ENCODE measurements around the gene ETHE1. TPM values are rescaled to one million over a fixed set of nuclear protein-coding genes. Genes with fewer than 3 reads are reported as not detected.

The ETHE1 gene
- total RNA-seq, 2 experiments from 2014 or later = 20.2 to 21.7 TPM

GRCh38 chr19:43538922-43539321 lies 11.9 kb upstream of the ETHE1 start:
- Mint-ChIP-seq H3K4me3 (no peak overlapping the region), H3K4me1 (ENCODE audit: low read depth) (peaks cover 7% of the 10 kb centered on the region), H3K9me3 (peaks cover 4% of the 10 kb centered on the region), H3K36me3 (ENCODE audit: low read depth) (peaks cover 64% of the 10 kb centered on the region), H3K27ac (no peak overlapping the region), H3K27me3 (no peaks in the 10 kb centered on the region)
- no peak for TF ChIP-seq CTCF (IDR thresholded peaks at IDR 0.05)
- intact Hi-C loops (cut with DNase I, micrococcal nuclease) = loop anchor here in 1 of 2 experiments (5.0 to 10.0 kb wide), 2 partner anchors 53 to 216 kb away; partner anchors contain the start of gene SMG9
- CTCF ChIA-PET = no interaction called here
- POLR2A ChIA-PET = no interaction called here
- Histone ChIP-seq H3K27ac (ENCODE audit: low read depth in 1 of 2, low read length in 2 of 2) (no peak overlapping the region), H3K9me3 (ENCODE audit: control insufficient read depth in 1 of 2, insufficient read depth in 1 of 2, low read length in 2 of 2) (peaks cover 0 to 7% of the 10 kb centered on the region in 2 experiments), H3K27me3 (ENCODE audit: control insufficient read depth in 1 of 2, insufficient read depth in 2 of 2, low read length in 2 of 2) (no peaks in the 10 kb centered on the region), H3K4me3 (ENCODE audit: low read length) (no peak overlapping the region), H3K36me3 (ENCODE audit: insufficient read depth, low read length) (peaks cover 50% of the 10 kb centered on the region), H3K4me1 (ENCODE audit: insufficient read depth, low read length) (peaks cover 5% of the 10 kb centered on the region)
- DNase-seq (no peak), ATAC-seq (ENCODE audit: poor library complexity) (no peak)

DNA sequence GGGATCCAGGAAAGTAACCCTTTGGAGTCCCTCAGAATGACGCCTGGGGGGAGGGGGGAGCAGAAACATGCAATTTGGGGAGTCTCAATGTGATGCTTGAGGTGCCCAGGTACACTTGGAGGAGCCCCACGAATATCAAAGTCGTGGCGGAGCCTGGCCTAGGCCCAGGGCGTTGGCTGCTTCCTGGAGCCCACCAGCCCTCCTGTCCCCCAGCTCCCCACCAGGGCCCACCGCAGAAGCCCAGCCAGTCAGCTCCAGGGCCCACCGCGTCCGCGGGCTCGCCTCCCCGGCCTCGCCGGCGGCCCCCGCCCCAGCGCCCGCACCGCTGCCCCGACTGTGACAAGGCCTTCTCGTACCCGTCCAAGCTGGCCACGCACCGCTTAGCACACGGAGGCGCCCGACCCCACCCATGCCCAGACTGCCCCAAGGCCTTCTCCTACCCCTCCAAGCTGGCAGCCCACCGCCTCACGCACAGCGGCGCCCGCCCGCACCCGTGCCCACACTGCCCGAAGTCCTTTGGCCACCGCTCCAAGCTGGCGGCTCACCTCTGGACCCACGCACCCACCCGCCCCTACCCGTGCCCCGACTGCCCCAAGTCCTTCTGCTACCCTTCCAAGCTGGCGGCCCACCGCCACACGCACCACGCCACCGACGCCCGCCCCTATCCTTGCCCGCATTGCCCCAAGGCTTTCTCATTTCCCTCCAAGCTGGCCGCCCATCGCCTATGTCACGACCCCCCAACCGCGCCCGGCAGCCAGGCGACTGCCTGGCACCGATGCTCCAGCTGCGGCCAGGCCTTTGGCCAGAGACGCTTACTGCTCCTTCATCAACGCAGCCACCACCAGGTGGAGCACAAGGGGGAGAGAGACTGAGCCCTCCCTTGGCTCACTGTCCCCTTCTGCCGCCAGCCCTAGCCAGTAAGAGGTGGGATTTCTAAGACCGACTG lies 8.1 kb upstream of the ETHE1 start:
- Mint-ChIP-seq H3K9me3 (peaks cover 4% of the 10 kb centered on the region), H3K36me3 (ENCODE audit: low read depth) (peaks cover 34% of the 10 kb centered on the region), H3K27ac (peak overlapping the region; percentile 92), H3K4me3 (peak overlapping the region; percentile 84), H3K4me1 (ENCODE audit: low read depth) (peaks cover 21% of the 10 kb centered on the region), H3K27me3 (no peaks in the 10 kb centered on the region)
- H3K36me3 ChIP-seq (ENCODE audit: insufficient read depth, low read length) = peaks cover 16% of the 10 kb centered on the region
- peak; percentile 32 for TF ChIP-seq CTCF (IDR thresholded peaks at IDR 0.05)
- ATAC-seq (ENCODE audit: poor library complexity) = no peak
- H3K27ac ChIP-seq (ENCODE audit: low read depth in 1 of 2, low read length in 2 of 2) = peak overlapping the region; percentile 53 to 61
- H3K27me3 ChIP-seq (ENCODE audit: control insufficient read depth in 1 of 2, insufficient read depth in 2 of 2, low read length in 2 of 2) = no peaks in the 10 kb centered on the region
- H3K9me3 ChIP-seq (ENCODE audit: control insufficient read depth in 1 of 2, insufficient read depth in 1 of 2, low read length in 2 of 2) = peaks cover 0 to 7% of the 10 kb centered on the region in 2 experiments
- intact Hi-C loops (cut with DNase I, micrococcal nuclease) = loop anchor here in 1 of 2 experiments (5.0 to 10.0 kb wide), 2 partner anchors 57 to 220 kb away; partner anchors contain the start of gene SMG9
- H3K4me3 ChIP-seq (ENCODE audit: low read length) = no peak overlapping the region
- peak in 7 of 14 experiments; percentile 16 to 60 (median 41) for DNase-seq
- H3K4me1 ChIP-seq (ENCODE audit: insufficient read depth, low read length) = peaks cover 21% of the 10 kb centered on the region
- ChIA-PET CTCF (interaction anchor here (1.1 to 1.5 kb wide), 2 partner anchors 10 to 20 kb away, joined by 3 to 10 read pairs (median 5); no protein-coding TSS in a partner anchor), POLR2A (interaction anchor here (0.5 to 4.9 kb wide), 7 partner anchors 9 to 71 kb away, joined by 3 to 44 read pairs (median 7); partner anchors contain the start of genes IRGQ, LYPD3 and ZNF576)

DNA sequence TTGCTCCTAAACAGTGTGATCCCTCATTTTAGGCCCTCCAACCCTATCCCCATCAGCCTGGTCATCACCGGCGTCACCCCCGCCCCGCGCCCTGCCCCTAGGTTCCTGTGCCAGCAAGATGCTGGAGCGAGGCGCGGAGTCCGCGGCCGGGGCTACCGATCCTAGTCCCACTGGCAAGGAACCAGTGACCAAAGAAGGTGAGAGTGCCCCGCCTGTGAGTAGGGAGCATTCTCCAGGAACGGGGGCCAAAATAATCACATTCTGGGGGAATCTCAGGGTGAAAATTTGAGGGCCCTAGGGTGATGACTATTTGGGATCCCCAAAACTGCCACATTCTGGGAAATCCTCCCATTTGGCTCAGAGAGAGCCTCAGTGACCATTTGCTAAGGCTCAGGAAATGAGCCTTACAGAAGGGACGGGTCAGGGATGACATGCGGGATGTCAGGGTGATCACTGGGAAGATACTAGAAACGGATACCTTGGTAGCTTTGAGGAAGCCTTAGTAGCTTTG lies 7.4 kb upstream of the ETHE1 start:
- H3K27me3 ChIP-seq (ENCODE audit: control insufficient read depth in 1 of 2, insufficient read depth in 2 of 2, low read length in 2 of 2) = no peaks in the 10 kb centered on the region
- intact Hi-C loops (cut with DNase I, micrococcal nuclease) = loop anchor here in 1 of 2 experiments (10.0 kb wide), 1 partner anchor 220 kb away; the partner anchor contains the start of gene SMG9
- peaks cover 11% of the 10 kb centered on the region for H3K36me3 ChIP-seq (ENCODE audit: insufficient read depth, low read length)
- DNase-seq (peak in 1 of 14 experiments; percentile 32), ATAC-seq (ENCODE audit: poor library complexity) (no peak)
- TF ChIP-seq CTCF (IDR thresholded peaks at IDR 0.05) = no peak
- peak overlapping the region; percentile 77 for H3K4me3 ChIP-seq (ENCODE audit: low read length)
- H3K9me3 ChIP-seq (ENCODE audit: control insufficient read depth in 1 of 2, insufficient read depth in 1 of 2, low read length in 2 of 2) = peaks cover 0 to 7% of the 10 kb centered on the region in 2 experiments
- Mint-ChIP-seq H3K27me3 (no peaks in the 10 kb centered on the region), H3K36me3 (ENCODE audit: low read depth) (peaks cover 26% of the 10 kb centered on the region), H3K4me3 (peak overlapping the region; percentile 96), H3K9me3 (peaks cover 3% of the 10 kb centered on the region), H3K27ac (peak overlapping the region; percentile 92), H3K4me1 (ENCODE audit: low read depth) (peaks cover 21% of the 10 kb centered on the region)
- ChIA-PET CTCF (interaction anchor here (0.9 to 2.1 kb wide), 6 partner anchors 9 to 102 kb away, joined by 3 to 8 read pairs (median 6); no protein-coding TSS in a partner anchor), POLR2A (interaction anchor here (0.5 to 4.9 kb wide), 10 partner anchors 9 to 134 kb away, joined by 3 to 44 read pairs (median 15); partner anchors contain the start of genes IRGQ, LYPD3 and ZNF576)
- H3K27ac ChIP-seq (ENCODE audit: low read depth in 1 of 2, low read length in 2 of 2) = peak overlapping the region; percentile 53 to 61
- H3K4me1 ChIP-seq (ENCODE audit: insufficient read depth, low read length) = peaks cover 21% of the 10 kb centered on the region
